HG02885 (cell line): Measurements from ENCODE around the gene VAMP8.
"Not testable (repeated sequence)": the region's sequence is repeated elsewhere in the genome, so short reads cannot be mapped to it uniquely, and the experiment has no call there.

Experiments
- ATAC-seq: cut with Tn5 transposase; IDR thresholded peaks from one replicate; pipeline ENCODE4 v1.9.1; 2021; ENCODE audit warnings: mild to moderate bottlenecking; ENCODE audit not compliant: unreplicated experiment, poor library complexity

VAMP8 gene

GRCh38 chr2:85613717-85614515 is 36.5 kb downstream of the VAMP8 start:
- no peak for ATAC-seq

- ATAC-seq = not testable (repeated sequence)
These were observed 37.4 kb downstream of the VAMP8 start for GRCh38 chr2:85614757-85615156.

- no peak for ATAC-seq
These were observed 38.0 kb downstream of the VAMP8 start for GRCh38 chr2:85615413-85615728.

GRCh38 chr2:85617723-85618122 is 40.3 kb downstream of the VAMP8 start:
- ATAC-seq = not testable (repeated sequence)

GRCh38 chr2:85619617-85620016 is 42.2 kb downstream of the VAMP8 start:
- ATAC-seq = no peak

- no peak for ATAC-seq
These were observed 44.0 kb downstream of the VAMP8 start for GRCh38 chr2:85621338-85621737.

- no peak for ATAC-seq
These were observed 46.6 kb downstream of the VAMP8 start for GRCh38 chr2:85623991-85624390.

GRCh38 chr2:85628658-85629057 is 51.3 kb downstream of the VAMP8 start:
- no peak for ATAC-seq

GRCh38 chr2:85631316-85631715 is 53.9 kb downstream of the VAMP8 start:
- no peak for ATAC-seq
